ENCODE data around the gene GEMIN5. TPM values are rescaled to one million over a fixed set of nuclear protein-coding genes. Genes with fewer than 3 reads are reported as not detected.

The GEMIN5 gene
- total RNA-seq, 1 donor from 2014 or later = 16.3 TPM

DNA sequence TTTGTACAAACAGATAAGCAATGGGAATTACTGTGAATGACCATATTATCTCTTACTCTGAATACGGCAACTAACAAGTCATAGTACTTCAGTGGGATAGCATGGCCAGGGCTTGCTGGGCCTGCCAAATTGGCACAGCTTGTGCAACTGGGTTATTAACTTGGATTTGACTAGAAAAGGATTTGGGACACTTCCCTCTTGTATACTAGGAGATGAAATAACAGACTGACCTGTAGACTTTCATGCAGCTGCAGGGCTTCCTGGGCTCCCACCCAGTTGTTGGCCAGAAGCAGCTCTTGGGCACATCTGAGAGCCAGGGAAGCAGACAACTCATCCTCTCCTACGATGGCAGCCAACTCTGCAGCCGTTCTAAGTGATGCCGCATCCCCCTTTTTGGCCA, 39.8 kb downstream of the GEMIN5 start:
- TF ChIP-seq, protein P1, sequence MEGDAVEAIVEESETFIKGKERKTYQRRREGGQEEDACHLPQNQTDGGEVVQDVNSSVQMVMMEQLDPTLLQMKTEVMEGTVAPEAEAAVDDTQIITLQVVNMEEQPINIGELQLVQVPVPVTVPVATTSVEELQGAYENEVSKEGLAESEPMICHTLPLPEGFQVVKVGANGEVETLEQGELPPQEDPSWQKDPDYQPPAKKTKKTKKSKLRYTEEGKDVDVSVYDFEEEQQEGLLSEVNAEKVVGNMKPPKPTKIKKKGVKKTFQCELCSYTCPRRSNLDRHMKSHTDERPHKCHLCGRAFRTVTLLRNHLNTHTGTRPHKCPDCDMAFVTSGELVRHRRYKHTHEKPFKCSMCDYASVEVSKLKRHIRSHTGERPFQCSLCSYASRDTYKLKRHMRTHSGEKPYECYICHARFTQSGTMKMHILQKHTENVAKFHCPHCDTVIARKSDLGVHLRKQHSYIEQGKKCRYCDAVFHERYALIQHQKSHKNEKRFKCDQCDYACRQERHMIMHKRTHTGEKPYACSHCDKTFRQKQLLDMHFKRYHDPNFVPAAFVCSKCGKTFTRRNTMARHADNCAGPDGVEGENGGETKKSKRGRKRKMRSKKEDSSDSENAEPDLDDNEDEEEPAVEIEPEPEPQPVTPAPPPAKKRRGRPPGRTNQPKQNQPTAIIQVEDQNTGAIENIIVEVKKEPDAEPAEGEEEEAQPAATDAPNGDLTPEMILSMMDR (IDR thresholded peaks at IDR 0.05; ENCODE audit: insufficient read depth, low read length, poor library complexity, severe bottlenecking) = no peak
- H3K27me3 ChIP-seq (ENCODE audit: control insufficient read depth, insufficient read depth, low read length) = no peaks in the 10 kb centered on the region
- peaks cover 1% of the 10 kb centered on the region for H3K36me3 ChIP-seq (ENCODE audit: control insufficient read depth, insufficient read depth, low read length)
- DNase-seq (ENCODE audit: low read depth) = no peak
- no peak overlapping the region for H3K4me3 ChIP-seq (ENCODE audit: low read depth, low read length)

DNA sequence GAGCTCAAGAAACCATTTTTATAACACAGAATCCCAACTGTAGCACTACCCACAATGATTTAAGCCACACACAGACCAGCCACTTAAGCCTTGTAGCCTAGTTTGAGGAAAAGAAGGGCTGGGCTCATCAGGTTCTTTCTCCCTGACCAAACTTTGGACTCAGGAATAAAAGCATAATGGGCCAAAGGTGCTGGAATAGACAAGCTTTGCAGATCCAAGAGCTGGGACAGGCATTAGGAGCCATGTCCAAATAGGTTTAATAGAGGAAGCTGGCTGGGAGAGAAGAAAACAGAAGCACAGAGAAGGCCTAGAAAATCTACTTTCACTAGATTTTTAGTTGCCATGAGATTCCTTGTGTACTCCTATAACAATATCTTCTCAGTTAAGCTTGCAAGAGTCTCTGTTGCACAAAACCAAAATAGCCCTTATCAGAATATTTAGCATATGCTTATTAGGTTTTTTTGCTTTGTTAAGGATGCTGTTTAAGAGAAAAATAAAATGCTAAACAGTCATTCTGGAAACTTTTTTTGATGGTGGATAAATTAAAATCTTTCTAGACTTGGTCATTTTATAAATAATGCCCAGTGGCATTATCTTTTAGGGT, 41.3 kb downstream of the GEMIN5 start:
- H3K27me3 ChIP-seq (ENCODE audit: control insufficient read depth, insufficient read depth, low read length) = no peaks in the 10 kb centered on the region
- TF ChIP-seq, protein P1 (IDR thresholded peaks at IDR 0.05; ENCODE audit: insufficient read depth, low read length, poor library complexity, severe bottlenecking) = no peak
- DNase-seq (ENCODE audit: low read depth) = no peak
- peaks cover 1% of the 10 kb centered on the region for H3K36me3 ChIP-seq (ENCODE audit: control insufficient read depth, insufficient read depth, low read length)
- H3K4me3 ChIP-seq (ENCODE audit: low read depth, low read length) = no peak overlapping the region

GRCh38 chr5:154895606-154896561, 42.1 kb downstream of the GEMIN5 start:
- H3K36me3 ChIP-seq (ENCODE audit: control insufficient read depth, insufficient read depth, low read length) = peaks cover 1% of the 10 kb centered on the region
- no peak overlapping the region for H3K4me3 ChIP-seq (ENCODE audit: low read depth, low read length)
- no peak for DNase-seq (ENCODE audit: low read depth)
- no peaks in the 10 kb centered on the region for H3K27me3 ChIP-seq (ENCODE audit: control insufficient read depth, insufficient read depth, low read length)
- TF ChIP-seq, protein P1 (IDR thresholded peaks at IDR 0.05; ENCODE audit: insufficient read depth, low read length, poor library complexity, severe bottlenecking) = no peak

GRCh38 chr5:154893381-154893780, 44.6 kb downstream of the GEMIN5 start:
- no peaks in the 10 kb centered on the region for H3K27me3 ChIP-seq (ENCODE audit: control insufficient read depth, insufficient read depth, low read length)
- peaks cover 1% of the 10 kb centered on the region for H3K36me3 ChIP-seq (ENCODE audit: control insufficient read depth, insufficient read depth, low read length)
- DNase-seq (ENCODE audit: low read depth) = no peak
- TF ChIP-seq, protein P1 (IDR thresholded peaks at IDR 0.05; ENCODE audit: insufficient read depth, low read length, poor library complexity, severe bottlenecking) = no peak
- H3K4me3 ChIP-seq (ENCODE audit: low read depth, low read length) = no peak overlapping the region

DNA sequence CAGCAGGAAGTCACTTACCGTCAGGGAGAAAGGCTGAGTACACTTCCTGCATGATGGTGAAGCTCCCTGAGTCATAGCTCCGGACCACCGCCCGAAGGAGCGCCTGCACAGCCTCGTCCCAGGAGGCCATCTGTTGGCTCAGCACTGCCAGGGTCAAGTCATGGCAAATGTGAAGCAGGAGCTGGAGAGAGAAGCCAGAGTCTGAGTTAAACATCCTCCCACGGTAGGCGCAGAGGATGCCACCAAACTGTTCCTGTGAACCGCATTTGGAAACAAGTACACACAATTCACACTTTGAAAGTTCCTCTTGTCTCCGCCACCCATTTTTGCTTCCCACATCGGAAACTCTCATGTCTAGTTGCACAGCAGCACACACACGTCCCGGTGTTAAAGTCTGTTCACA, 45.6 kb downstream of the GEMIN5 start:
- Histone ChIP-seq H3K4me3 (ENCODE audit: low read depth, low read length) (no peak overlapping the region), H3K27me3 (ENCODE audit: control insufficient read depth, insufficient read depth, low read length) (no peaks in the 10 kb centered on the region), H3K36me3 (ENCODE audit: control insufficient read depth, insufficient read depth, low read length) (no peaks in the 10 kb centered on the region)
- DNase-seq (ENCODE audit: low read depth) = no peak
- TF ChIP-seq, protein P1 (IDR thresholded peaks at IDR 0.05; ENCODE audit: insufficient read depth, low read length, poor library complexity, severe bottlenecking) = no peak

Measured in kidney epithelial cell (primary cell).